Skeletal muscle tissue (tissue), 4 donors: ENCODE measurements around the gene AMER2. TPM values are rescaled to one million over a fixed set of nuclear protein-coding genes. Genes with fewer than 3 reads are reported as not detected.

Source experiments
- H3K27ac ChIP-seq: one replicate; pipeline ENCODE4 v1.7.0; 2013; ENCODE audit warnings: mild to moderate bottlenecking, low read depth, low read length, inconsistent platforms
- H3K27me3 ChIP-seq, 3 donors: one replicate each; pipeline ENCODE4 v1.7.0; 2013; ENCODE audit warnings: low read length in 3 of 3; ENCODE audit not compliant: control insufficient read depth in 3 of 3, insufficient read depth in 3 of 3
- H3K36me3 ChIP-seq, 3 donors: one replicate each; pipeline ENCODE4 v1.7.0; 2013; ENCODE audit warnings: low read length in 3 of 3; ENCODE audit not compliant: control insufficient read depth in 3 of 3, insufficient read depth in 3 of 3
- H3K4me1 ChIP-seq, 3 donors: one replicate each; pipeline ENCODE4 v1.7.0; 2013; ENCODE audit warnings: low read length in 3 of 3, mild to moderate bottlenecking in 3 of 3; ENCODE audit not compliant: control insufficient read depth in 3 of 3, insufficient read depth in 3 of 3
- H3K4me3 ChIP-seq, 3 donors: one replicate each; pipeline ENCODE4 v1.7.0; 2013; ENCODE audit warnings: low read length in 3 of 3
- H3K9ac ChIP-seq, 3 donors: one replicate each; pipeline ENCODE4 v1.7.0; 2013; ENCODE audit warnings: low read length in 3 of 3, mild to moderate bottlenecking in 3 of 3, moderate library complexity in 2 of 3, low read depth in 1 of 3
- H3K9me3 ChIP-seq, 3 donors: one replicate each; pipeline ENCODE4 v1.7.0; 2013; ENCODE audit warnings: low read length in 3 of 3; ENCODE audit not compliant: control insufficient read depth in 3 of 3
- total RNA-seq: library from RNA; depleted of rRNA; stranded (reverse); fragments of >200 nt; gene quantifications from one replicate; pipeline ENCODE4 v1.2.3, GENCODE V29; 2014
- donor health status: Osteomylitis.

The AMER2 gene
- total RNA-seq, 1 donor from 2014 or later: not detected

DNA sequence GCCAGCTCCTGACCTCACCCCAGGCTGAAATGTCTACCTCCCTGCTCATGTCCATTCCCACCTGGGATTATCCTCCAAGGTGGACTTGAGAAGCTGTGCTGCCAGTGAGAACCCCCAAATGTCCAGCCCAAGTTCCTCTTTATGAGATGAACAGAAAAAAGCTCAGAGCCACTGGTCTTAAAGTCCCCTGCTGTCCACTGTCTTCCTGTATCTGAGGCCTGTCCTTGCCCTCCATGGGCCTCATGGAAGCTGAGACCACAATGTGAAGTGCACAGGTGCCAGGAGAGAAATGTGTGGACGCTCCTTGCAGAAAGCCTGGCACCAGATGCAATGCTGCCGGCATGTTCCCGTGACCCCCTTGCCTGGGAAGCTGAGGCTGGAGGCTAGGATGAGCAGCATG, 3.3 kb upstream of the AMER2 start:
- no peak overlapping the region for H3K4me3 ChIP-seq
- peaks cover 3 to 6% (median 3%) of the 10 kb centered on the region in 3 donors for H3K4me1 ChIP-seq
- H3K9me3 ChIP-seq: peaks cover 0 to 3% (median 0%) of the 10 kb centered on the region in 3 donors
- H3K9ac ChIP-seq: no peak overlapping the region
- H3K27me3 ChIP-seq: peaks cover 34 to 45% (median 36%) of the 10 kb centered on the region in 3 donors
- no peak overlapping the region for H3K27ac ChIP-seq
- H3K36me3 ChIP-seq: no peaks in the 10 kb centered on the region

- Histone ChIP-seq H3K9me3 (peaks cover 0 to 3% (median 0%) of the 10 kb centered on the region in 3 donors), H3K27me3 (peaks cover 37 to 47% (median 40%) of the 10 kb centered on the region in 3 donors), H3K36me3 (no peaks in the 10 kb centered on the region), H3K4me3 (no peak overlapping the region), H3K9ac (no peak overlapping the region), H3K27ac (no peak overlapping the region), H3K4me1 (peaks cover 3 to 6% (median 3%) of the 10 kb centered on the region in 3 donors)
Measured at GRCh38 chr13:25175026-25175425, 2.9 kb upstream of the AMER2 start.

- peaks cover 43 to 49% (median 48%) of the 10 kb centered on the region in 3 donors for H3K27me3 ChIP-seq
- H3K9ac ChIP-seq: no peak overlapping the region
- H3K9me3 ChIP-seq: peaks cover 0 to 3% (median 2%) of the 10 kb centered on the region in 3 donors
- no peaks in the 10 kb centered on the region for H3K36me3 ChIP-seq
- no peak overlapping the region for H3K27ac ChIP-seq
- H3K4me1 ChIP-seq: peaks cover 3 to 6% (median 3%) of the 10 kb centered on the region in 3 donors
- H3K4me3 ChIP-seq: no peak overlapping the region
Measured at GRCh38 chr13:25174304-25174703, 2.2 kb upstream of the AMER2 start.

DNA sequence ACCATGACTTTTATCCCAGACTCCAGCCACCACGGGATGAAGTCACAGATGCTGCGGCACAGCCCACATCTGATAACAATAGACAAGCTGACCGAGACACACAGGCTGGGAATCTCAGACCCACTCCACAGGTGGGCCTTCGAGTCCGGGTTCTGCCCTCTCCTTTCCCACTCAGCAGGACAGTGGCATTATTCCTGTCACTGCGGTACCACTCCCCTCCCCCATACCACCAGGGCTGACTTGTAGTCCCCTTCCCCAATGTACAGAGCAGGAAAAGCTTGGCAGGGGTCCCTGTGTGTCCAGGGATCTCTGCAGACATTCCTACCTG, 179 bp upstream of the AMER2 start:
- Histone ChIP-seq H3K36me3 (no peaks in the 10 kb centered on the region), H3K27me3 (peaks cover 46 to 49% (median 48%) of the 10 kb centered on the region in 3 donors), H3K9me3 (peaks cover 0 to 2% (median 0%) of the 10 kb centered on the region in 3 donors), H3K4me3 (no peak overlapping the region), H3K9ac (no peak overlapping the region), H3K4me1 (peaks cover 3 to 6% (median 3%) of the 10 kb centered on the region in 3 donors), H3K27ac (no peak overlapping the region)

- H3K27me3 ChIP-seq: peaks cover 42 to 49% (median 43%) of the 10 kb centered on the region in 3 donors
- H3K9ac ChIP-seq: no peak overlapping the region
- H3K9me3 ChIP-seq: peaks cover 0 to 2% (median 0%) of the 10 kb centered on the region in 3 donors
- peaks cover 3 to 6% (median 3%) of the 10 kb centered on the region in 3 donors for H3K4me1 ChIP-seq
- H3K4me3 ChIP-seq: peak overlapping the region in 1 of 3 donors; percentile 45
- no peaks in the 10 kb centered on the region for H3K36me3 ChIP-seq
- no peak overlapping the region for H3K27ac ChIP-seq
Measured at GRCh38 chr13:25171170-25171516, 945 bp downstream of the AMER2 start.

DNA sequence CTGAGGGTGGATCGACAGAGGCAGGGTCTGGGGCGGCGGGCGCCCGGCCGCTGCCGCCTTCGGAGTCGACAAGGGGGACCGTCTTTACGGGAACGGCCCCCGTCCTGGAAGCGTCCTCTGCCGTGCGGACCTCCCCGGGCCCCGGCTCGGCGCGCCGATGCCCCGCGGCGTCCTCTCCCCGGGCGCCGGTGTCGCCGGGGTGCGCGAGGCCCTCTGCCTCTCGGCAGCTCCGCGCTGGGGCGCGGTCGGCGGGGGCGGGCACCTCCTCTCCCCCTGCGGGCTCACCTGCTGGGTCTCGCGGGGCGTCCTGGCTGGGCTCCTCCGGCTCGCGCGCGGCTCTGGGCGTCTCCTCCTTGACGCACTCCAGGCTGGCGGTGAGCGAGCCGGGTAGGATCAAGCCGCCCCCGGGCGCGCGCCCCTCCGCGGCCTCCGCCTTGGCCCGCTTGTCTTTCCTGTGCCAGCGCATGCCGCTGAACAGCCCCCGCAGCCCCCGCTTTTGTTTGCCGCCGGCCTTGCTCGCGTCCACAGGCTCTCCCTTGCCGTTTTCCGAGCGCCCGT, 1.5 kb downstream of the AMER2 start:
- H3K36me3 ChIP-seq: no peaks in the 10 kb centered on the region
- peaks cover 0 to 2% (median 0%) of the 10 kb centered on the region in 3 donors for H3K9me3 ChIP-seq
- no peak overlapping the region for H3K9ac ChIP-seq
- H3K4me3 ChIP-seq: no peak overlapping the region
- no peak overlapping the region for H3K27ac ChIP-seq
- peaks cover 39 to 46% (median 39%) of the 10 kb centered on the region in 3 donors for H3K27me3 ChIP-seq
- peaks cover 3 to 6% (median 3%) of the 10 kb centered on the region in 3 donors for H3K4me1 ChIP-seq

GRCh38 chr13:25169951-25170553, 2.0 kb downstream of the AMER2 start:
- H3K36me3 ChIP-seq: no peaks in the 10 kb centered on the region
- H3K27ac ChIP-seq: no peak overlapping the region
- peaks cover 3 to 6% (median 3%) of the 10 kb centered on the region in 3 donors for H3K4me1 ChIP-seq
- H3K27me3 ChIP-seq: peaks cover 34 to 43% (median 39%) of the 10 kb centered on the region in 3 donors
- peaks cover 0 to 2% (median 0%) of the 10 kb centered on the region in 3 donors for H3K9me3 ChIP-seq
- no peak overlapping the region for H3K4me3 ChIP-seq
- no peak overlapping the region for H3K9ac ChIP-seq

DNA sequence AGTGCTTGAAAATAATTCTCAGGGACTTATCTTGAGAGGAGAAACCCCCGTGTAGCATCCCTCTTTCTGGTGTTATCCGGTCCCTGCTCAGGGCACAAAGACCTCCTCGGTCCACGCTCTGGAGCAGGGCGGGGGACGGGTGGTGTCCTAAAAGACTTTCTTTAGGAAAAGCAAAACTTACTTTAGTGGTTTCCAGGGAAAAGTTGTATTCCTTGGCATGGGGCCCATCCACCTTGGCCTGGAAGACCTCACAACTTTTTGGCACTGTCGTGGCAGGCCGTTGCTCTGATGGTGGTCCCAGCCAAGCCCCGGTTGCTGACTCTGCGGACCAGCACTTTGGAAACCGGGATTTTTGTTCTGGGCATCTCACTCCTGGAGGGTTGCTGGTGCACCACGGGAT, 2.7 kb downstream of the AMER2 start:
- H3K27me3 ChIP-seq: peaks cover 34 to 43% (median 39%) of the 10 kb centered on the region in 3 donors
- H3K9ac ChIP-seq: no peak overlapping the region

DNA sequence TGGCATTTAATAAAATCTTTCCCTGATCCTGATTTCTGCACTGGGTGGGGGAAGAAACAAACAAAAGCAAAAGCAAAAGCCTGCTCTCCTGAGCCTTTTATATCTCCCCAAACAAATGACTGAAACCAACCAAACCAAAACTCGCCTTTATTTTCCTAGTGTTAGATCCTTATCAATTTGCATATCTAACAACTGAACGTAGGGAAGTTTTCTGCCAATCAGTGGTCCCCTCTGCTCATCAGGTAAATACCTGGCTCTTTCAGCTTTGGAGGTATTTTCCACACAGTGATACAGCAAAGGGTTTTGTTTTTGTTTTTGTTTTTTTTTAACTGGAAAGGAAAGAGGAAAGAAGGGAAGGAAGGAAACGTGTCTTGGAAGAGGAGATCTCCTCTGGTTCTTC, 3.3 kb downstream of the AMER2 start:
- Histone ChIP-seq H3K9me3 (peaks cover 0 to 2% (median 0%) of the 10 kb centered on the region in 3 donors), H3K4me1 (peaks cover 3 to 6% (median 3%) of the 10 kb centered on the region in 3 donors), H3K9ac (no peak overlapping the region), H3K27ac (no peak overlapping the region), H3K27me3 (peaks cover 33 to 40% (median 34%) of the 10 kb centered on the region in 3 donors), H3K36me3 (no peaks in the 10 kb centered on the region), H3K4me3 (no peak overlapping the region)

More for the DNA sequence above, 2.7 kb downstream of the AMER2 start:
- Histone ChIP-seq H3K4me1 (peaks cover 3 to 6% (median 3%) of the 10 kb centered on the region in 3 donors), H3K4me3 (no peak overlapping the region), H3K36me3 (no peaks in the 10 kb centered on the region), H3K27ac (no peak overlapping the region), H3K9me3 (peaks cover 0 to 2% (median 0%) of the 10 kb centered on the region in 3 donors)
